Peyer's patch (tissue), 4 donors: ENCODE measurements around the gene LIMD2. TPM values are rescaled to one million over a fixed set of nuclear protein-coding genes. Genes with fewer than 3 reads are reported as not detected.

ENCODE experiments used
- DNase-seq, 3 donors: peaks; one replicate each; pipeline ENCODE4 v3.0.0-alpha.2; 2017 to 2019
- H3K27ac ChIP-seq, 4 donors: fragments of 200-600 bp; sonication (generic); one replicate each; pipeline ENCODE4 v1.5.1; 2016 to 2019
- H3K27me3 ChIP-seq, 2 donors: fragments of 200-600 bp; sonication (generic); one replicate each; pipeline ENCODE4 v1.5.1; 2019
- H3K36me3 ChIP-seq, 3 donors: fragments of 200-600 bp; sonication (generic); one replicate each; pipeline ENCODE4 v1.5.1; 2016 to 2019
- H3K4me1 ChIP-seq, 4 donors: fragments of 200-600 bp; sonication (generic); one replicate each; pipeline ENCODE4 v1.5.1; 2016 to 2019
- H3K4me3 ChIP-seq, 4 donors: fragments of 200-600 bp; sonication (generic); 1 replicate in 3 of 4; 2 replicates in 1 of 4; pipeline ENCODE4 v1.5.1; 2016 to 2019; ENCODE audit warnings: mild to moderate bottlenecking in 1 of 4
- H3K9me3 ChIP-seq, 4 donors: fragments of 200-600 bp; sonication (generic); one replicate each; pipeline ENCODE4 v1.5.1; 2016 to 2019; ENCODE audit warnings: mild to moderate bottlenecking in 1 of 4
- CTCF ChIP-seq, 6 experiments: fragments of 450-650 bp in 4 of 6; fragments of 200-600 bp in 2 of 6; sonication (generic) in 1 of 6; IDR thresholded peaks; one replicate each; pipeline ENCODE4 v1.5.1; 2017 to 2019; ENCODE audit warnings: antibody characterized with exemption in 6 of 6, mild to moderate bottlenecking in 3 of 6, moderate library complexity in 1 of 6
- POLR2A ChIP-seq, 2 donors: fragments of 450-650 bp; IDR thresholded peaks; one replicate each; pipeline ENCODE4 v1.5.1; 2017; ENCODE audit warnings: antibody characterized with exemption in 2 of 2, mild to moderate bottlenecking in 2 of 2, moderate library complexity in 2 of 2
- total RNA-seq, 4 donors: library from RNA; depleted of rRNA; stranded (reverse); fragments of >200 nt; gene quantifications; one replicate each; pipeline ENCODE4 v1.1.0, GENCODE V29; 2016

LIMD2 gene
- total RNA-seq, 4 donors from 2014 or later: 9.9 to 79.2 (median 12.6) TPM

GRCh38 chr17:63688396-63689020 lies 11.4 kb downstream of the LIMD2 start:
- H3K36me3 ChIP-seq: peaks cover 0 to 73% (median 0%) of the 10 kb centered on the region in 3 donors

GRCh38 chr17:63686138-63686685 lies 13.7 kb downstream of the LIMD2 start:
- TF ChIP-seq POLR2A (IDR thresholded peaks at IDR 0.05): no peak
- DNase-seq: no peak
- Histone ChIP-seq H3K27me3 (no peaks in the 10 kb centered on the region), H3K9me3 (no peaks in the 10 kb centered on the region), H3K36me3 (peaks cover 0 to 76% (median 0%) of the 10 kb centered on the region in 3 donors), H3K27ac (no peak overlapping the region), H3K4me1 (no peaks in the 10 kb centered on the region), H3K4me3 (no peak overlapping the region)

More at GRCh38 chr17:63688396-63689020, 11.4 kb downstream of the LIMD2 start:
- Histone ChIP-seq H3K9me3 (no peaks in the 10 kb centered on the region), H3K27ac (no peak overlapping the region), H3K27me3 (no peaks in the 10 kb centered on the region), H3K4me1 (no peaks in the 10 kb centered on the region), H3K4me3 (no peak overlapping the region)
- DNase-seq: peak in 1 of 3 donors; percentile 21
- no peak for TF ChIP-seq POLR2A (IDR thresholded peaks at IDR 0.05)
- TF ChIP-seq CTCF (IDR thresholded peaks at IDR 0.05): no peak

- Histone ChIP-seq H3K36me3 (peaks cover 0 to 70% (median 0%) of the 10 kb centered on the region in 3 donors), H3K27me3 (no peaks in the 10 kb centered on the region), H3K4me1 (no peaks in the 10 kb centered on the region), H3K4me3 (no peak overlapping the region), H3K27ac (no peak overlapping the region), H3K9me3 (no peaks in the 10 kb centered on the region)
- TF ChIP-seq POLR2A (IDR thresholded peaks at IDR 0.05) (no peak), CTCF (IDR thresholded peaks at IDR 0.05) (no peak)
- DNase-seq: no peak
Observed at GRCh38 chr17:63685578-63685977, 14.3 kb downstream of the LIMD2 start.

- DNase-seq: peak in 1 of 3 donors; percentile 3
- H3K36me3 ChIP-seq: peaks cover 0 to 67% (median 0%) of the 10 kb centered on the region in 3 donors
- H3K9me3 ChIP-seq: no peaks in the 10 kb centered on the region
Observed at GRCh38 chr17:63685041-63685440, 14.9 kb downstream of the LIMD2 start.

GRCh38 chr17:63682981-63683380 lies 16.9 kb downstream of the LIMD2 start:
- DNase-seq: no peak
- Histone ChIP-seq H3K36me3 (peaks cover 0 to 47% (median 0%) of the 10 kb centered on the region in 3 donors), H3K4me3 (no peak overlapping the region), H3K4me1 (no peaks in the 10 kb centered on the region), H3K27ac (no peak overlapping the region), H3K9me3 (no peaks in the 10 kb centered on the region), H3K27me3 (no peaks in the 10 kb centered on the region)
- TF ChIP-seq POLR2A (IDR thresholded peaks at IDR 0.05) (no peak), CTCF (IDR thresholded peaks at IDR 0.05) (no peak)

More at GRCh38 chr17:63685041-63685440, 14.9 kb downstream of the LIMD2 start:
- Histone ChIP-seq H3K4me3 (no peak overlapping the region), H3K4me1 (no peaks in the 10 kb centered on the region), H3K27ac (no peak overlapping the region), H3K27me3 (no peaks in the 10 kb centered on the region)
- TF ChIP-seq POLR2A (IDR thresholded peaks at IDR 0.05) (no peak), CTCF (IDR thresholded peaks at IDR 0.05) (no peak)

GRCh38 chr17:63682441-63682840 lies 17.5 kb downstream of the LIMD2 start:
- TF ChIP-seq POLR2A (IDR thresholded peaks at IDR 0.05) (no peak), CTCF (IDR thresholded peaks at IDR 0.05) (no peak)
- no peak overlapping the region for H3K27ac ChIP-seq
- H3K36me3 ChIP-seq: peaks cover 0 to 51% (median 0%) of the 10 kb centered on the region in 3 donors
- no peak for DNase-seq
- no peaks in the 10 kb centered on the region for H3K9me3 ChIP-seq
- H3K4me1 ChIP-seq: no peaks in the 10 kb centered on the region
- H3K4me3 ChIP-seq: no peak overlapping the region
- H3K27me3 ChIP-seq: no peaks in the 10 kb centered on the region
